HG03280 (cell line): ENCODE data around the gene NCMAP.
"Not testable (repeated sequence)": the region's sequence is repeated elsewhere in the genome, so short reads cannot be mapped to it uniquely, and the experiment has no call there.

Source experiments
- ATAC-seq: cut with Tn5 transposase; IDR thresholded peaks from one replicate; pipeline ENCODE4 v1.9.1; 2021; ENCODE audit warnings: mild to moderate bottlenecking, moderate library complexity; ENCODE audit not compliant: unreplicated experiment

NCMAP gene

DNA sequence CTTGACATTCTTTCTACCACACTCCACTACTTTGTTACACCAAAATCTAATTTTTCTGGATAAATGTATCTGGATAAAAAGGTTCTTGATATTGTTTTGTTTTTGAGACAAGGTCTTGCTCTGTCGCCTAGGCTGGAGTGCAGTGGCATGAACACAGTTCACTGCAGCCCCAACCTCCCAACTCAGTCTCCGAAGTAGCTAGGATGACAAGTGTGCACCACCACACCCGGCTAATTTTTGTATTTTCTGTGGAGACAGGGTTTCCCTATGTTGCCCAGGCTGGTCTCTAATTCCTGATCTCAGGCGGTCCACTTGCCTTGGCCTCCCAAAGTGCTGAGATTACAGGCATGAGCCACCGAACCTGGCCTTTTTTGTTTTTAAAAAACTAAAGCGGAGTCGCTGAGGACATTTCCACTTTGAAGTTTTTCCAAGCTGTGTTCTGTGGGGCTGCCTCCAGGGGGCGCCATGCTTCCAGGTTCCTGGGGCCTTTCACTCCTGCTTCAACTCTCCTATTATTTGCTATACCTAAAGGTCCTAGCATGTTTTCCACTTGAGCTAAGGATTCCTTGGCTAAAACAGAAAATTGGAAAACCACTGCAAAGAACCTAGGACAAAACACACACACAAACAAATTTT lies 14.1 kb upstream of the NCMAP start:
- ATAC-seq = no peak

GRCh38 chr1:24544239-24544638 lies 11.6 kb upstream of the NCMAP start:
- no peak for ATAC-seq

DNA sequence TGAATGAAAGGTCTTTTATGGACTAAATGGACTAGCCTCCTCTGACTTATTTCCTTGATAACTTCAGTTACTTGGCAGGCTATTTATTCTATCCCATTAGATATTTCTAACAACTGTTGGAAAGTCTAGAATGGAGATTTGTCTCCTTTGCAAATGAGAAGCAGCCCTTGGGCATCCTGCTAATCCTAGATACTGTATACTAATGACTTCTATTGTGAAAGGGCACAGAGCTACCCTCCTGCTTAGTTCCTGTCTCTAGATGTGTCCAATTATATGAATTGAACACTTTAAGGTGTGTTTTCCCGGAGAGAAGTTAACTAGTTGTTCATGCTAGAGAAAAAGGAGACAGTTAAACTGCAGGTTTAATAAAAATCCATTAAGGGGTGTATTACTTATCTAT lies 10.2 kb upstream of the NCMAP start:
- no peak for ATAC-seq

DNA sequence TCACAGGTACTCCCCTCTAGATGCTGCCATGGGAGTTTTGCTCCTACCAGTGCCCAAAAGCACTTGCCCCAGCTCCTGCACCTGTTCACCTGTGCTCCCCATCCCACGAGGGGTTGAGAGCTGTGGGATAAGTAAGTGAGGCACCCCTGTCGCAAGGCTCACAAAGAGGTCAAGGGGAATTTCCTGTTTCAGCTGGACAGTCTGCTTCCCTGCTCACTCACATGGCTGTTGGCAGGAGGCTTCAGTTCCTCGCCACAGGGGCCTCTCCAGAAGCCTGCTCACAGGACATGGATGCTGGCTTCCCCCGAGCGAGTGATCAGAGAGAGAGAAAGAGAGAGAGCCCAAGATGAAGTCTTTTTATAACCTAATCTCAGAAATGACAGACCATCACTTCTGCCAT lies 8.7 kb upstream of the NCMAP start:
- no peak for ATAC-seq

- no peak for ATAC-seq
These were observed 7.8 kb upstream of the NCMAP start for GRCh38 chr1:24548070-24548469.

DNA sequence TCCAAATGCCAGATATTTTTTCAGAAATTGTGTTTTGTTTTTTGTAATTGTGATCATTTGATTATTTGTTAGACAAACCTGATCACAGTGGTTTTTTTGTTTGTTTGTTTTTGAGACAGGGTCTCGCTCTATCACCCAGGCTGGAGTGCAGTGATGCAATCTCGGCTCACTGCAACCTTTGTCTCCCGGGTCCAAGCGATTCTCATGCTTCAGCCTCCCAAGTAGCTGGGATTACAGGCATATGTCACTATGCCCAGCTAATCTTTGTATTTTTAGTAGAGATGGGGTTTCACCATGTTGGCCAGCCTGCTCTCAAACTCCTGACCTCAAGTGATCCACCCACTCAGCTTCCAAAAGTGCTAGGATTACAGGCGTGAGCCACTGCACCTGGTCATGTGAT lies 6.7 kb upstream of the NCMAP start:
- ATAC-seq = not testable (repeated sequence)

DNA sequence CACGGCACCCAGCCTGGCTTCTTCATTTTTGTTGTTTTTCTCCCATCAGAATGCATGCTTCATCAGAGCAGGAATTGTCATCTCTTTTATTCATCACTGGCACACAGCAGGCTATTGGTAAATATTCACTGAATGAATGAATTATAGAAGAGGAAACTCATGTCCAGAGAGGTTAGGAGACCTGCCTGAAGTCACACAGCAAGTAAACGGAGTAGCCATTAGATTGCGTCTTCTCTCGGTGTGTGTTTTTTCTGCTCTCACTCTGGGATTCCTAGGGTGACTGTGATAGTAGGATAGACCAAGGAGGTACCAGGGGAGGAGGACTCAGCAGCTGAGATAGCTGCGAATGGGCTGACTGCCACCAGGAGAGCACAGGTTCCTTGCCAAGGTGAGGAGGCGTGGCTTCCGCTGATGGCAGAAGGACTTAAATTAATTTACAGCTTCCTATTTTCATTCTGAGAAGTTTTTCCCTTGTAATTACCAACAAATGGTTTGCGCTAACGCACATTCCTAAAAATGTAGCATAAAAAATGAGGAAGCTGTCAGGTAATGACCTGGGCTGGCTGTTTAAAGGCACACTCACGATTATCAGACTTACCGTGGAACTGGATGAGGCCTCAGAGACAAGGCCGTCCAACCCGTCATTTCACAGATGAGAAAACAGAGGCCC lies 4.5 kb upstream of the NCMAP start:
- no peak for ATAC-seq

- ATAC-seq = no peak
These were observed 3.8 kb upstream of the NCMAP start for GRCh38 chr1:24551960-24552571.

GRCh38 chr1:24553931-24554330 lies 2.0 kb upstream of the NCMAP start:
- ATAC-seq = no peak

DNA sequence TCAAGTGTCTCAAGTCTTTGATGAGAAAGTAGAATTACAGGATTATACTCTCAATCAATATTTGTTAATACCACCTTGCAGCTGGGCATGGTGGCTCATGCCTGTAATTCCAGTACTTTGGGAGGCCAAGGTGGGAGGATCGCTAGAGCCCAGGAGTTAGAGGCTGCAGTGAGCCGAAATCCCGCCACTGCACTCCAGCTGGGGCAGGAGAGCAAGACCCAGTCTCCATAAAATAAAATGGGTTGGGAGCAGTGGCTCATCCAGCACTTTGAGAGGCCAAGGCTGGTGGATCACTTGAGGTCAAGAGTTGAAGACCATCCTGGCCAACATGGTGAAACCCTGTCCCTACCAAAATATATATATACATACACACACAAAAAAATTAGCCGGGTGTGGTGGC lies 1.2 kb upstream of the NCMAP start:
- no peak for ATAC-seq

DNA sequence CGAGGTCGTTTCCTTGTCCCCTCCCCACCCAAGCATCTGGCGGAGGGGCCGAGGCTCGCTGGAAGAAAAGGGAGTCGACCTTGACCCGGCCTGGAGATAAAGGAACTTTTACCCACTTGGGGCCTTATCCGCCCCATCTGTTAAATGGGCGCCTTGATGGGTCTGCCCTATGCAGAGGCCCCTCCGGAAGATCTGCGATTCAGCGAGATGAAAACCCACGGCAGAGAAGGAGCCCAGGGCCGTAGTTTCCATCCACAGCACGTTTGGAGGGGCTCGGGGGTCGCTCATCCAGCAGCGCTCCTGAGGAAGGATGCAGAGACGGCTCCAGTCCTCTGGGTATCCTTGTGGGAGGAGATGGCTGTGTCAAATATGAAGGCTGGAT lies 518 bp downstream of the NCMAP start:
- no peak for ATAC-seq

DNA sequence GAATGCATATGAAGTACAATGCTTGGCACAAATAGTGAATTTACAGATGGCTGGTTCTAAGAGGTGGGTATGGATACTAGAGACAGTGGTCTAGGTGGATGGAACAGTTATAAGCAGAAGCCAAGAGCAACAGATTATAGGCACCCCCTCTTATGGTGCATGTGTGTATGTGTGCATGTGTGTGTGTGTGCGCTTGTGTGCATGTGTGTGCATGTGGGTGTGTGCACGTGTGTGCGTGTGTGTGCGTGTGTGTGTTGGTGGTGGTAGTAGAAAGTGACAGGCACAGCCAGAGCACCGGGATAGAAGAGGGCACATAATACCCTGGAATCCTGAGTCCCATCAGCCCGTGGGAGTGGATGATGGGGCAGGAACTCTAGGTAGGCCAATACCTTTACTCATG lies 1.3 kb downstream of the NCMAP start:
- ATAC-seq = no peak

DNA sequence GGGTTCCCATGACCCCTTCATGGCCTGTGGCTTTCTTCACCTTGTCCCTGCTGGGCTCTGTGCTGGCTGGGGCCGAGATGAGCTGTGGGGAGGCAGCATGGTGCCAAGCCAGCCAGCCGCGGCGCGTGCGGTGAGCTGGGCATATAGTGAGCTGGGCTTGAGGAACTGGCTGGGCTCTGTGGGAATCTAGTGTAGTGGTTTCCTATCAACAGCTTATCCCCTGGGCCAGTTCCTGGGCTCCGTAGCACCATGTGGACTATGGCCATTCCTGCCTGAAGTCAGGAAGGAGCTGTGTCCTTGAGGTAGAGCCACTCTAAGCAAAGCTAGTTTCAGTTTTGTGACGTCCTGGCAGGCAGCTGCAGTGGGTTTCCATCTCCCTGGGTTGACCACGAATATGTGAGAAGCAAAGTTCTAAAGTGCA lies 1.8 kb downstream of the NCMAP start:
- no peak for ATAC-seq

DNA sequence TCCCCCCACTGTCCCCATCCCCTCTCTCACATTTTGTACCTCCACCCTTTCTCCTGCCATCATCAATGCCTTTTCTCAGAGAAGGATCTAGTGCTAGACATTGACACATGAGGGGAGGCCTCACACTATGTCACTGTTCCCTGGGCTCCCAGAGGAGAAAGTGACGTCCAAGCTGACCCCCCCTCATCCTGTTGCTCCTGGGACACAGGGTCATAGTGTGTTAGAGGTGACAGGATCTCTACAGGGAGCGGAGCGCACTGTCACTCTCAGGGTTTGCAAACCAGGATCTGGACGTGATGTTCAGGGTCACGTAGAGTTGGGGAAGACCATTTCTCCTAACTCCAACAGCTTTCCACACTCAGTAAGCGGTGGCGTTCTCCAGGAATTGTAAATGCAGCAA lies 2.6 kb downstream of the NCMAP start:
- ATAC-seq = no peak

DNA sequence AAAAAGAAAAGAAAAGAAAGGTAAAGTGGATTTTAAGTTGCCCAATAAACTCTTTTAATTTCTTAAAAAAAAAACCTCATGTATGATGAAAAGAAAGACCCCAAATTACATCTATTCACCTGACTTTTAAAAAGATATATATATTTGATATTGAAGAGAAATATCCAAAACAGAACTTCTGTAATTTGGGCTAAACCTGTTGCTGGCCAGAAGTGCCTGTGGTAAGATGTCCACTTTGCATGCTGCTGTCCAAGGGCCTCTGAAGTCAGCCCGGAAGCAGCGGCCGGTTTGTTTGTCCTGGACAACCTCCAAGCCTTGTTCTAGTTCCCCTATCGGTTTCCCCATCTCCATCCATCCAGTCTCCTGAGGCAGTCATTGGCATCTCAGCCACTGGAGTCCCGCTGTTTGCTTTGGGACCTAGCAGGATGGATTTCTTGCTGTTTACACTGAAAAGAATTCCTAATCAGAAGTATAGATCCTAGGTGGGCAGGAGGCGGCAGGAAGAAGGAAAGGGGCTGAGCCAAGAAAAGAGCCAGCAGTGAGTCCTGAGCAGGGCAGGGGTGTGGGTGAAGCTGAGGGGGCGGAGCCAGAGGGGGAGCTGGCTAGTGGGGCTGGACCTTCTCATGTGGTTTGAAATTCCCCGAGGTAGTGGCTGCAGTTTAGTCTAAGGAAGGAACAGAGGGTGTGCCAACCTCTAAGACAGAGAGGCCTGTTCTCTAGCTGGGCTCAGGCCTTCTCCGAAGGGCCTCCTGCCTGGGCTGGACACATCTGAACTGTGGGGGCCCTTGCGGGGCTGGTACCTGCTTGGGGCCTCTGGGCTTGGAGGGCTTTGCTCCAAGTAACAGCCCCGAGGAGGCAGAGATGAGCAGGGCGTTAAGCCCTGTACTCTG lies 3.3 kb downstream of the NCMAP start:
- no peak for ATAC-seq

- ATAC-seq = no peak
These were observed 4.5 kb downstream of the NCMAP start for GRCh38 chr1:24560361-24560760.

DNA sequence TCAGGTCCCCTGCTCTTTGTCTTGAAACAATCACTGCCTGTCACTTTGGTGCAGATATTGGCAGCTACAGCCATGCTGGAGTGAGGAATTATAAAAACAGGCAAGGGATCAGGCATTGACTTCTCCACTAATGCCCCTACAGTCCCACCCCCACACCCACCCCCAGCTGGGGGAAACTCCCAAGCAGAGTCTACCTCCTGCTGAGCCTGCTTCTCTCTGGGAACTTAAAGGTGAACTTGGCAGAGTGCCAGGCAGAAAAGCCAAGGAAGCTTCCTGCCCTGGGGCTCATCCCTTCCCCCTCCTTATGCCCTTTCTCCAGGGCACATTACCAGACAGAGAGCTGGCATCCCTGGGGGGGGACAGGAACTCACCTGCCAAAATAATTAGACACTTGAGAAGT lies 6.7 kb downstream of the NCMAP start:
- no peak for ATAC-seq

DNA sequence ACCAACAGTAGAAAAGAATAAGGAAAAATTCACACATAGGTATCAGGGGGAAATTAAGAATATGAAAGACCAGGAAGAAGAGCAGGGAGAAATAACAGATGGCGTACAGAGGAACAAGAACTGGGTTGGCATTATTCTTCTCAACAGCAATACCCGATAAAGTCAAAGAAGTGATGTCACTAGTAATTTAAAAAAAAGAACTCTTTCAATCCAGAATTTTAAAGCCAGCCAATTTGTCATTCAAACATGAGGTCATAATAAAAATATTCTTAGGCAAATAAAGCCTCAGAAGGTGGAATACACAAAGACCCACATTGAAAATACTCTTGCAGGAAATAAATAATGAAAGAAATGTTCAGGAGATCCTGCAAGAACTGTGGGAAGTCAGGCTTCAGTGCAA lies 8.8 kb downstream of the NCMAP start:
- no peak for ATAC-seq

DNA sequence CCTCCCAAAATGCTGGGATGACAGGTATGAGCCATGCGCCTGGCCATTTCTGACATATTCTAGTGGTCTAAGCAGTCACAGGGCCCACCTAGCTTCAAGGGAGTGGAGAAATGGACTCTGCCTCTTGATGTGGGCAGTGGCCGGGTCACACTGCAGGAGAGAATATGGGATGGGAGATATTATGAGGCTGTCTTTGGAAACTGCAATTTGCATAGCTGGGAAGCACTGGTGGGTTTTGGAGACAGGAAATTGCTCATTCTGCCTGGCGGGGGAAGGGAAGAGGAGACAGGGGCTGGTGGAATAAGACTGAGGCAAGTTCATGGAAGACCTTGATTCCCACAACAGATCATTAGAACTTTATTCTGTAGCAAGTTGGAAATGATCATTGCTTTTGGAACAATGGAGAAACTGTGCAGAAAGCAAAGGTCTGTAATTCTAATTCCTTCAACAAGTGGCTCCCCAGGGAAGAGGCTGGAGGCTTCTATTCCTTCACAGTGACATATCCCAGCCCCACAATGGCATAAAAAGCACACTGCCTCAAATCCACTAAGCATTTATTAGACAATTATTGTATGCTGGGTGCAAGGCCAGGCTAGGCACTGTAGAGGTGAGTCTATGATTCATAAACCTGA lies 10.5 kb downstream of the NCMAP start:
- ATAC-seq = no peak

DNA sequence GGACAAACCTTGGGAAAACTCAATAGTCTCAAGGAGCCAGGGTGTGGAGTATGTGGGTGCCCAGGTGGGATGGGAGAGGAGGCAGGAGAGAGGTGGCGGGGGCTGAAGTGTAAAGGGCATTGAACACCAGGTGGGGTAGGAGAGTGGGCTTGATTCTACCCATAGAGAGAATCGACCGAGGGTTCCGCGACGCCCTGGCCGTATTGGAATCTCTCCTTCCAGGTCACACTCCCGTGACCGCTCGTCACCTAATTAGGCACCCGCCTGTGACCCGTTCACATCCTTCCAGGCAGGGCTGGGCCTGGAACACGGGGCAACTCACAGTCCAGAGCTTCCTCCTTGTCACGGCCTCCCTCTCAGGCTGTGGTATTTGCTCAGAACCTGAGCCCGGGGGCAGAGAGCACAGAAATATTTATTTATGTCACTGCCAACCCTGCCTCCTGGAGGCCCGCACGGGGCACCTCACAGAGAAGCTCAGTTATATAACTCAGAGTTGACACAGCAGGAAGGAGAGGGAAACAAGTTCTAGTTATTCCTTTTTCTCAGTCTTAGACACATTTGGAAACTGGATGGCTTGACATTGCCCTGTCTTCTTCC lies 12.0 kb downstream of the NCMAP start:
- no peak for ATAC-seq

GRCh38 chr1:24568475-24568874 lies 12.6 kb downstream of the NCMAP start:
- no peak for ATAC-seq
